ENCODE data around the gene FYN.

Gene FYN

DNA sequence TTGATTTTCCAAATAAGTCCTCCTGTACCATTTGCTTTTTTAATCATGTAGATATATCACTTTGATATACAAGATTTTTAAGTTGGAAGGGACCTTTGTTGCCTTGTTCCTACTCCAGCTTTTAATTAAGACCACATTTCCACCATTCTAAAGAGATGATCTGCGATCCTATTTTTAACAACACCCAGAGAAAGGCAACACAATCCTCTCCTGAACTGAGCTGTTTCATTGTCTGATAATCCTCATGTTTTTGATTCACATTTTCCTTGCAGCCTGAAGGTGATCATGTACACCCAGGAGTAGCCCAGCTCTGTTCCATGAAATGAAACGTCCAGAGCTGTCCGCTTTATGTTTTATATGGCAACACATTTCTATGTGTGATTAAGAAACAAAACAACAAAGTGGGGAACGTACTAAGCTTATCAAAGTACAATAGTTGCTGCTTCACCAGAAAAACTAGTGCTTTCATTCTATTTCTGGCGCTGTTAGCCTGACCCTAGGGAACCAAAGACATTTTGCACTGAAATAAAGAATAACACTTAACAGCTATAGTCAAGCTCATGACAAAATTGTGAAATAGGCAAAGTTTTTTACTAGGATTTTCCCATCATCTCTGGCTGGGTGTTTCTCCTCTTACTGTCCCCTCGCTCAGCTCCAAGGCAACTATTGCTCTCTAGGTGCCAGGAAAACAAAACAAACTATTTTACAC, 245.0 kb downstream of the FYN start:
- Histone ChIP-seq H3K4me3 (ENCODE audit: low read depth, low read length) (no peak overlapping the region), H3K36me3 (no peaks in the 10 kb centered on the region), H3K27ac (no peak overlapping the region), H3K9me3 (ENCODE audit: severe bottlenecking) (no peaks in the 10 kb centered on the region), H3K27me3 (ENCODE audit: insufficient read depth, low read depth, severe bottlenecking) (no peaks in the 10 kb centered on the region)
- no peak for DNase-seq
- no peak for TF ChIP-seq CTCF (IDR thresholded peaks at IDR 0.05; ENCODE audit: low read depth, low read length)

DNA sequence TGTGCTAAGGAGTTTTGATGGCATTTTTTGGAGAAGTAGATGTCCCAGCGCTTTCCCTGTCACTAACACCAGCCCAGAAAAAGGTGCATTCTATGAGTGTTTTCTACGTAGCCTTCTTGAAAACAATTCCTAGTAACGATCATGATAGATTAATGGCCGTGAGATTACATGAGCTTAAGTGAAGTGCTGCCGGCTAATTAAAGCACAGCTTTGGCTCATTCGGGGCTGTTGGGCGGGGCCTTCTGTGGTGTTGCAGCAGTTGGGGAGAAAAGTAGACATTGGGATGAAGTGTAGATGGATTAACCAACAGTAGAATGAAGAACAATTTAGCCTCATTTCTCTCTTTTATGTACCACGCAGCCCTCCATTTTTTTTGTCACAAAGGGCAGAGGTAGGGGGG, 246.8 kb downstream of the FYN start:
- H3K36me3 ChIP-seq = no peaks in the 10 kb centered on the region
- peak overlapping the region; percentile 80 for H3K27ac ChIP-seq
- H3K27me3 ChIP-seq (ENCODE audit: insufficient read depth, low read depth, severe bottlenecking) = no peaks in the 10 kb centered on the region
- no peaks in the 10 kb centered on the region for H3K9me3 ChIP-seq (ENCODE audit: severe bottlenecking)
- H3K4me3 ChIP-seq (ENCODE audit: low read depth, low read length) = peak overlapping the region; percentile 39
- no peak for TF ChIP-seq CTCF (IDR thresholded peaks at IDR 0.05; ENCODE audit: low read depth, low read length)
- DNase-seq = peak; percentile 91

- TF ChIP-seq CTCF (IDR thresholded peaks at IDR 0.05; ENCODE audit: low read depth, low read length) = no peak
- Histone ChIP-seq H3K27ac (peak overlapping the region; percentile 80), H3K36me3 (no peaks in the 10 kb centered on the region), H3K9me3 (ENCODE audit: severe bottlenecking) (no peaks in the 10 kb centered on the region), H3K27me3 (ENCODE audit: insufficient read depth, low read depth, severe bottlenecking) (no peaks in the 10 kb centered on the region), H3K4me3 (ENCODE audit: low read depth, low read length) (peak overlapping the region; percentile 39)
- peak; percentile 77 for DNase-seq
Measured at GRCh38 chr6:111625461-111626391, 247.5 kb downstream of the FYN start.

- Histone ChIP-seq H3K27ac (no peak overlapping the region), H3K36me3 (no peaks in the 10 kb centered on the region), H3K27me3 (ENCODE audit: insufficient read depth, low read depth, severe bottlenecking) (no peaks in the 10 kb centered on the region), H3K4me3 (ENCODE audit: low read depth, low read length) (no peak overlapping the region), H3K9me3 (ENCODE audit: severe bottlenecking) (no peaks in the 10 kb centered on the region)
- DNase-seq = no peak
- TF ChIP-seq CTCF (IDR thresholded peaks at IDR 0.05; ENCODE audit: low read depth, low read length) = no peak
Measured at GRCh38 chr6:111625099-111625416, 248.2 kb downstream of the FYN start.

GRCh38 chr6:111624401-111625098, 248.7 kb downstream of the FYN start:
- Histone ChIP-seq H3K4me3 (ENCODE audit: low read depth, low read length) (no peak overlapping the region), H3K9me3 (ENCODE audit: severe bottlenecking) (no peaks in the 10 kb centered on the region), H3K27me3 (ENCODE audit: insufficient read depth, low read depth, severe bottlenecking) (no peaks in the 10 kb centered on the region), H3K36me3 (no peaks in the 10 kb centered on the region), H3K27ac (no peak overlapping the region)
- DNase-seq = no peak
- no peak for TF ChIP-seq CTCF (IDR thresholded peaks at IDR 0.05; ENCODE audit: low read depth, low read length)
